A549 (cell line): ENCODE results near the gene CENATAC. TPM values are rescaled to one million over a fixed set of nuclear protein-coding genes. Genes with fewer than 3 reads are reported as not detected.
"Not testable (repeated sequence)": the region's sequence is repeated elsewhere in the genome, so short reads cannot be mapped to it uniquely, and the experiment has no call there.

ENCODE experiments used
- ATAC-seq, 2 experiments: fragments of 200-7000 bp in 1 of 2; fragments of >200 bp in 1 of 2; cut with Nextera tagmentation in 1 of 2; cut with Tn5 transposase in 1 of 2; 3 replicates each; pipeline versions ENCODE4 v1.8.0 to v1.9.1; 2018 to 2020; ENCODE audit warnings: mild to moderate bottlenecking in 1 of 2, moderate library complexity in 1 of 2
- CTCF ChIA-PET: fragments of 300-600 bp; sonication (Branson Sonifier 250); formaldehyde crosslinking; extraction: SDS; loops from one replicate; lab custom pipeline; 2021; ENCODE audit warnings: antibody characterized with exemption, inconsistent platforms; lab: Yijun Ruan, JAX
- POLR2A ChIA-PET: fragments of 350-600 bp; formaldehyde crosslinking; extraction: SDS; loops from one replicate; lab custom pipeline; 2021; ENCODE audit warnings: antibody characterized with exemption, inconsistent platforms; lab: Yijun Ruan, JAX
- DNase-seq, 2 experiments: peaks; one replicate each; pipeline versions ENCODE4 v3.0.0 to v3.0.0-alpha.2; 2011 to 2016; ENCODE audit warnings: low read depth in 1 of 2, low spot score in 1 of 2
- FAIRE-seq: peaks from 2 replicates; lab custom pipeline; 2011; peaks lifted over from hg19 to GRCh38; lab: Jason Lieb, UNC
- H3K27ac ChIP-seq, 2 experiments: fragments of >200 bp; sonication (Bioruptor Twin); formaldehyde crosslinking; 3 replicates each; pipeline ENCODE4 v1.5.1; 2016 to 2017
- H3K4me1 ChIP-seq: fragments of >200 bp; sonication (Bioruptor Twin); formaldehyde crosslinking; 3 replicates; pipeline ENCODE4 v1.6.1; 2016
- H3K4me2 ChIP-seq: fragments of >200 bp; sonication (Bioruptor Twin); formaldehyde crosslinking; 3 replicates; pipeline ENCODE4 v1.6.1; 2016
- H3K4me3 ChIP-seq: fragments of >200 bp; sonication (Bioruptor Twin); formaldehyde crosslinking; 3 replicates; pipeline ENCODE4 v1.5.1; 2016
- H3K9me3 ChIP-seq: fragments of >200 bp; sonication (Bioruptor Twin); formaldehyde crosslinking; 3 replicates; pipeline ENCODE4 v1.6.1; 2016
- CBX8 ChIP-seq: fragments of 200-600 bp; sonication (generic); IDR thresholded peaks from 2 replicates; pipeline ENCODE4 v1.6.1; 2016
- EHF ChIP-seq: fragments of 250-450 bp; sonication (Bioruptor Pico); IDR thresholded peaks from 2 replicates; pipeline ENCODE4 v1.5.0; 2020; ENCODE audit warnings: mild to moderate bottlenecking
- EHMT2 ChIP-seq: fragments of 200-600 bp; sonication (generic); IDR thresholded peaks from 2 replicates; pipeline ENCODE4 v1.6.1; 2016; ENCODE audit warnings: antibody characterized with exemption, low read depth, mild to moderate bottlenecking, moderate library complexity
- FOSB ChIP-seq: fragments of 250-450 bp; sonication (Bioruptor Pico); IDR thresholded peaks from 2 replicates; pipeline ENCODE4 v1.5.0; 2020; ENCODE audit warnings: mild to moderate bottlenecking, moderate library complexity
- FOSL2 ChIP-seq, 2 experiments: fragments of 450-650 bp in 1 of 2; fragments of >200 bp in 1 of 2; sonication (Bioruptor Twin) in 1 of 2; formaldehyde crosslinking; IDR thresholded peaks; 2 replicates each; pipeline versions ENCODE4 v1.5.0 to v1.6.1; 2016 to 2020; ENCODE audit warnings: mild to moderate bottlenecking in 1 of 2, moderate library complexity in 1 of 2
- FOXS1 ChIP-seq: fragments of 250-450 bp; sonication (Bioruptor Pico); IDR thresholded peaks from 2 replicates; pipeline ENCODE4 v1.5.0; 2020; ENCODE audit warnings: mild to moderate bottlenecking, moderate library complexity
- HDAC2 ChIP-seq: fragments of 200-600 bp; sonication (generic); IDR thresholded peaks from 2 replicates; pipeline ENCODE4 v1.6.1; 2016
- HOXA7 ChIP-seq: fragments of 250-450 bp; sonication (Bioruptor Pico); IDR thresholded peaks from 2 replicates; pipeline ENCODE4 v1.5.0; 2020; ENCODE audit warnings: mild to moderate bottlenecking, moderate library complexity
- HOXB5 ChIP-seq: fragments of 250-450 bp; sonication (Bioruptor Pico); IDR thresholded peaks from 2 replicates; pipeline ENCODE4 v1.5.0; 2020; ENCODE audit warnings: mild to moderate bottlenecking, moderate library complexity
- JUN ChIP-seq, 2 experiments: fragments of >200 bp; sonication (Bioruptor Twin); formaldehyde crosslinking; IDR thresholded peaks; 2 replicates in 1 of 2; 3 replicates in 1 of 2; pipeline ENCODE4 v1.6.1; 2016 to 2017
- KDM1A ChIP-seq: fragments of 200-600 bp; sonication (generic); IDR thresholded peaks from 2 replicates; pipeline ENCODE4 v1.6.1; 2016; ENCODE audit warnings: low read depth, mild to moderate bottlenecking
- KDM5A ChIP-seq: fragments of 200-600 bp; sonication (generic); IDR thresholded peaks from 2 replicates; pipeline ENCODE4 v1.6.1; 2016; ENCODE audit warnings: antibody characterized with exemption, mild to moderate bottlenecking
- MAZ ChIP-seq: fragments of 150-350 bp; IDR thresholded peaks from 2 replicates; pipeline ENCODE4 v1.6.1; 2014; ENCODE audit warnings: antibody characterized with exemption, low read depth, low read length, borderline replicate concordance
- NR3C1 ChIP-seq: fragments of >200 bp; sonication (Bioruptor Twin); formaldehyde crosslinking; IDR thresholded peaks from 3 replicates; pipeline ENCODE4 v1.6.1; 2017
- PHF8 ChIP-seq: fragments of 200-600 bp; sonication (generic); IDR thresholded peaks from 2 replicates; pipeline ENCODE4 v1.6.1; 2016; ENCODE audit warnings: low read depth, mild to moderate bottlenecking, antibody characterized with exemption, moderate library complexity, borderline replicate concordance
- POLR2A ChIP-seq: IDR thresholded peaks from 2 replicates; pipeline ENCODE4 v1.6.1; 2012; ENCODE audit warnings: mild to moderate bottlenecking, low read length
- SMC3 ChIP-seq: fragments of >200 bp; sonication (Bioruptor Twin); formaldehyde crosslinking; IDR thresholded peaks from 3 replicates; pipeline ENCODE4 v1.6.1; 2018; ENCODE audit warnings: inconsistent platforms
- SREBF2 ChIP-seq: fragments of 450-650 bp; IDR thresholded peaks from 2 replicates; pipeline ENCODE4 v1.6.1; 2014; ENCODE audit warnings: mild to moderate bottlenecking, moderate library complexity
- ZNF302 ChIP-seq: fragments of 250-450 bp; sonication (Bioruptor Pico); IDR thresholded peaks from 2 replicates; pipeline ENCODE4 v1.9.0; 2021; ENCODE audit warnings: inconsistent platforms, mild to moderate bottlenecking, moderate library complexity
- WGBS: methylation state at CpG from one replicate; pipeline ENCODE4 v1.1.6; 2017; ENCODE audit errors: missing lambda C conversion rate; 5-methylcytosine and 5-hydroxymethylcytosine counted together
- polyA plus RNA-seq, 4 experiments: library from polyadenylated mRNA; depleted of rRNA in 3 of 4; stranded (reverse); fragments of >200 nt; fragmentation: RNase III in 1 of 4; extraction: RNeasy Plus Mini Kit Qiagen cat#74134 plus additional on column Dnase treatment in 1 of 4; gene quantifications; 2 replicates in 3 of 4; 3 replicates in 1 of 4; pipeline ENCODE4 v1.2.3, GENCODE V29; 2011 to 2017
- TF ChIP-seq, protein P1 (sequence below): fragments of 450-650 bp; IDR thresholded peaks from 2 replicates; pipeline ENCODE4 v1.6.1; 2014; ENCODE audit warnings: antibody characterized with exemption
- TF ChIP-seq, protein P2 (sequence below): fragments of >200 bp; sonication (Bioruptor Twin); formaldehyde crosslinking; IDR thresholded peaks from 2 replicates; pipeline ENCODE4 v1.6.1; 2016
- TF ChIP-seq, protein P3 (sequence below): fragments of 250-450 bp; sonication (Bioruptor Pico); IDR thresholded peaks from 2 replicates; pipeline ENCODE4 v1.5.0; 2021; ENCODE audit warnings: mild to moderate bottlenecking, moderate library complexity, borderline replicate concordance
- TF ChIP-seq, protein P4 (sequence below): IDR thresholded peaks from 2 replicates; pipeline ENCODE4 v1.6.1; 2012; ENCODE audit warnings: low read depth, borderline replicate concordance

CENATAC gene
- polyA plus RNA-seq, 2 of the 4 experiments (the other 2 are of a cell fraction) = 11.1 to 20.2 TPM

DNA sequence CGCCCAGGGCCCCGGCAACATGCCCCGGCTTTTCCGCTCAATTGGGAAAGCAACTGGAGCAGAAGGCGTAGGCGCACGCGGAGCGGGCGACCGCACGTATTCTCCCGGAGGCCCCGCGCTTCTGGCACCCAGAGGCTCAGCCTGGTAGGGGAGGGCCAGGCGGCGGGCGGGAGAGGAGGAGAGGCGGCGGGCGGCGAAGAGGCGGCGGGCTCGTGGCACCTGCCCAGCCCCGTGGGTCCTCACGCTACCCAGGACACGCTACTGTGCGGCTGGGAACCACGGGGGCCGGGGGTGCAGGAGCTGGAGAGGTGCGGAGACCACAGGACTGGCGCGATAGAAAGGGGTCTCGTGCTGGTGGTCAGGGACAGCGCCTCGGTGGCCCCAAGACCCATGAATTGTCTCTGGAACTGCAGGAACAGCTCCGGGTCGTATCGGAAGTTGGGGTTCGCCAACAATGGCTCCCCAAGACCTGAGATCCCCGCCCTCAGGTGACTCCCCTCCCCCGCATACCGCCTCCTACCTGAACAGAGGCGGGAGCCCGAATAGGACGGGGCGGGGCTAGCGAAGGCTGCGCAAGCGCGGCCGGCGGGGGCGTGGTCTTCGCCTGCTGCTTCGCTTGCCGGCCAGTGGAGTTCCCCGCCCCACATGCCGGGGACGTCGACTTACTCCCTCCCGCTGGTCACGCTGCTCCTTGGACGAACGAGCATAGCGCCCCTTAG, 32.5 kb downstream of the CENATAC start, which contains the start of gene SLC37A4 (continued):
- TF ChIP-seq HOXA7 (CRISPR knock-in tag) = no peak
- TF ChIP-seq, protein P1, sequence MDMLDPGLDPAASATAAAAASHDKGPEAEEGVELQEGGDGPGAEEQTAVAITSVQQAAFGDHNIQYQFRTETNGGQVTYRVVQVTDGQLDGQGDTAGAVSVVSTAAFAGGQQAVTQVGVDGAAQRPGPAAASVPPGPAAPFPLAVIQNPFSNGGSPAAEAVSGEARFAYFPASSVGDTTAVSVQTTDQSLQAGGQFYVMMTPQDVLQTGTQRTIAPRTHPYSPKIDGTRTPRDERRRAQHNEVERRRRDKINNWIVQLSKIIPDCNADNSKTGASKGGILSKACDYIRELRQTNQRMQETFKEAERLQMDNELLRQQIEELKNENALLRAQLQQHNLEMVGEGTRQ = no peak; the same call in 1 of the 2 replicates
- TF ChIP-seq JUN (IDR thresholded peaks at IDR 0.05) = no peak
- no peak for TF ChIP-seq KDM5A
- TF ChIP-seq MAZ = 0 out of 2 replicates have a peak, but pooled peaks have one; percentile 48
- TF ChIP-seq, protein P2, sequence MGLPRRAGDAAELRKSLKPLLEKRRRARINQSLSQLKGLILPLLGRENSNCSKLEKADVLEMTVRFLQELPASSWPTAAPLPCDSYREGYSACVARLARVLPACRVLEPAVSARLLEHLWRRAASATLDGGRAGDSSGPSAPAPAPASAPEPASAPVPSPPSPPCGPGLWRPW = no peak
- TF ChIP-seq NR3C1 = no peak
- no peak for TF ChIP-seq EHF (CRISPR knock-in tag)

DNA sequence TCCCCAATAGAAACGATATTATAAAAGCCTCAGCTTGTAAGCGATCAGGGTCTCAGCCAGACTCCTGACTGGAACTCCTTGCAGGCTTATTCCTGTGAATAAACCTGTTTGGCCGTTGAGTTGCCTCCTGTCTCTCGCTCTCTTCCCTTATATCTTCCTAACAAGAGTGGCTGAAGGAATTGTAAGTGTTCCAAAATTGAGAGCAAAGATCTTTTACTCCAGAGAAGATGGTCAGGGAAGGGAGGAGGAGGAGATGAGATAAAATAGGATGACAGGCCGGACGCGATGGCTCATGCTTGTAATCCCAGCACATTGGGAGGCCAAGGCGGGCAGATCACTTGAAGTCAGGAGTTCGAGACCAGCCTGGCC, 34.0 kb downstream of the CENATAC start:
- TF ChIP-seq SREBF2 (no peak), PHF8 (no peak), KDM1A (no peak), ZNF302 (CRISPR knock-in tag) (no peak), HDAC2 (no peak), FOSB (CRISPR knock-in tag) (no peak), SMC3 (no peak), HOXA7 (CRISPR knock-in tag) (no peak), CBX8 (no peak), HOXB5 (CRISPR knock-in tag) (no peak), FOXS1 (CRISPR knock-in tag) (no peak), POLR2A (no peak), EHMT2 (no peak), FOSL2 (IDR thresholded peaks at IDR 0.05) (no peak), FOSL2 (CRISPR knock-in tag; IDR thresholded peaks at IDR 0.05) (no peak)
- TF ChIP-seq, protein P3, sequence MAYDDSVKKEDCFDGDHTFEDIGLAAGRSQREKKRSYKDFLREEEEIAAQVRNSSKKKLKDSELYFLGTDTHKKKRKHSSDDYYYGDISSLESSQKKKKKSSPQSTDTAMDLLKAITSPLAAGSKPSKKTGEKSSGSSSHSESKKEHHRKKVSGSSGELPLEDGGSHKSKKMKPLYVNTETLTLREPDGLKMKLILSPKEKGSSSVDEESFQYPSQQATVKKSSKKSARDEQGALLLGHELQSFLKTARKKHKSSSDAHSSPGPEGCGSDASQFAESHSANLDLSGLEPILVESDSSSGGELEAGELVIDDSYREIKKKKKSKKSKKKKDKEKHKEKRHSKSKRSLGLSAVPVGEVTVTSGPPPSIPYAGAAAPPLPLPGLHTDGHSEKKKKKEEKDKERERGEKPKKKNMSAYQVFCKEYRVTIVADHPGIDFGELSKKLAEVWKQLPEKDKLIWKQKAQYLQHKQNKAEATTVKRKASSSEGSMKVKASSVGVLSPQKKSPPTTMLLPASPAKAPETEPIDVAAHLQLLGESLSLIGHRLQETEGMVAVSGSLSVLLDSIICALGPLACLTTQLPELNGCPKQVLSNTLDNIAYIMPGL (CRISPR knock-in tag) = no peak
- TF ChIP-seq, protein P4, sequence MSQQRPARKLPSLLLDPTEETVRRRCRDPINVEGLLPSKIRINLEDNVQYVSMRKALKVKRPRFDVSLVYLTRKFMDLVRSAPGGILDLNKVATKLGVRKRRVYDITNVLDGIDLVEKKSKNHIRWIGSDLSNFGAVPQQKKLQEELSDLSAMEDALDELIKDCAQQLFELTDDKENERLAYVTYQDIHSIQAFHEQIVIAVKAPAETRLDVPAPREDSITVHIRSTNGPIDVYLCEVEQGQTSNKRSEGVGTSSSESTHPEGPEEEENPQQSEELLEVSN = no peak
- Histone ChIP-seq H3K4me3 (no peak overlapping the region), H3K27ac (no peak overlapping the region), H3K9me3 (no peaks in the 10 kb centered on the region), H3K4me2 (no peak overlapping the region), H3K4me1 (peaks cover 12% of the 10 kb centered on the region)
- DNase-seq (no peak), ATAC-seq (no peak), FAIRE-seq (no peak)
- 88% methylated on average over 9 of the region's 9 CpGs for WGBS
- POLR2A ChIA-PET = no interaction called here
- CTCF ChIA-PET = interaction anchor here (1.0 to 2.4 kb wide), 8 partner anchors 10 to 46 kb away, joined by 3 to 11 read pairs (median 7); partner anchors contain the start of genes CENATAC, RPS25 and TRAPPC4

DNA sequence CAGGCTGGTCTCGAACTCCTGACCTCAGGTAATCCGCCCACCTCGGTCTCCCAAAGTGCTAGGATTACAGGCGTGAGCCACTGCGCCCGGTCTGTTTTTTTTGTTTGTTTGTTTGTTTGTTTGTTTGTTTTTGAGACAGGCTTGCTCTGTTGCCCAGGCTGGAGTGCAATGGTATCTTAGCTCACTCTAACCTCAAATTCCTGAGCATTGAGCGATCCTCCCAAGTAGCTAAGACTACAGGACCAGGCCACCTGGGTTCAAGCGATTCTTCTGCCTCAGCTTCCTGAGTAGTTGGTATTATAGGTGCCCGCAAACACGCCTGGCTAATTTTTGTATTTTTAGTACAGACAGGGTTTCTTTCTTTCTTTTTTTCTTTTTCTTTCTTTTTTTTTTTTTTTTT, 35.5 kb downstream of the CENATAC start:
- not testable (repeated sequence) for FAIRE-seq, H3K9me3 ChIP-seq, DNase-seq, H3K4me2 ChIP-seq, H3K4me3 ChIP-seq, ATAC-seq, H3K27ac ChIP-seq
- ChIA-PET CTCF (interaction anchor here (0.7 to 0.8 kb wide), 2 partner anchors 15 to 23 kb away, joined by 3 read pairs; partner anchors contain the start of gene RPS25), POLR2A (interaction anchor here (0.7 kb wide), 1 partner anchor 410 kb away, joined by 4 read pairs; no protein-coding TSS in a partner anchor)
- WGBS = 75% methylated on average over 10 of the region's 10 CpGs
- peaks cover 12% of the 10 kb centered on the region for H3K4me1 ChIP-seq
